Stomach smooth muscle (tissue), 2 donors: ENCODE results near the gene WIZ.

ENCODE experiments used
- H3K27ac ChIP-seq: one replicate; pipeline ENCODE4 v1.7.0; 2013; ENCODE audit warnings: mild to moderate bottlenecking, low read length, inconsistent platforms
- H3K27me3 ChIP-seq, 2 donors: one replicate each; pipeline ENCODE4 v1.7.0; 2013; ENCODE audit warnings: low read length in 2 of 2; ENCODE audit not compliant: insufficient read depth in 2 of 2, control insufficient read depth in 1 of 2
- H3K36me3 ChIP-seq, 2 donors: one replicate each; pipeline ENCODE4 v1.7.0; 2013; ENCODE audit warnings: low read length in 2 of 2; ENCODE audit not compliant: control insufficient read depth in 2 of 2, insufficient read depth in 2 of 2
- H3K4me1 ChIP-seq: one replicate; pipeline ENCODE4 v1.7.0; 2013; ENCODE audit warnings: low read length; ENCODE audit not compliant: control insufficient read depth, insufficient read depth
- H3K4me3 ChIP-seq, 2 donors: one replicate each; pipeline ENCODE4 v1.7.0; 2013; ENCODE audit warnings: low read length in 2 of 2
- H3K9ac ChIP-seq, 2 donors: one replicate each; pipeline ENCODE4 v1.7.0; 2013; ENCODE audit warnings: low read length in 2 of 2, mild to moderate bottlenecking in 1 of 2
- H3K9me3 ChIP-seq, 2 donors: one replicate each; pipeline ENCODE4 v1.7.0; 2013; ENCODE audit warnings: low read length in 2 of 2; ENCODE audit not compliant: control insufficient read depth in 2 of 2
- donor health status: healthy.
- donor health status: Pancreatic carcinoma.

WIZ gene

DNA sequence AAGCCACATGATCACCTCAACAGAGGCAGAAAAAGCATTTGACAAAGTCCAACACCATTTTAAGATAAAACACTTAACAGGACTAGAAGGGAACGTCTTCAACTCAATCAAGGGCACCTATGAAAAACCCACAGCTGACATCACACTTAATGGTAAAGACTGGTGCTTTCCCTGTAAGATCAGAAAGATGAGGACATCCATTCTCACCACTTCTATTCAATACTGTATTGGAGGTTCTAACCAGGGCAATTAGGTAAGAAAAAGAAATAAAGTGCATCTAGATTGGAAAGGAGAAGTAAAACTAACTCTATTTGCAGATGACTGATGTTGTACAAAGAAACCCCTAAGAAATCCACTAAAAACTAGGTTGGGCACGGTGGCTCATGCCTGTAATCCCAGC is 58.9 kb downstream of the WIZ start:
- Histone ChIP-seq H3K27me3 (no peaks in the 10 kb centered on the region), H3K36me3 (peaks cover 11 to 12% of the 10 kb centered on the region in 2 donors), H3K4me3 (no peak overlapping the region), H3K9me3 (no peaks in the 10 kb centered on the region), H3K4me1 (peaks cover 6% of the 10 kb centered on the region), H3K9ac (no peak overlapping the region), H3K27ac (no peak overlapping the region)

- H3K4me1 ChIP-seq = peaks cover 21% of the 10 kb centered on the region
- H3K9me3 ChIP-seq = no peaks in the 10 kb centered on the region
- H3K9ac ChIP-seq = no peak overlapping the region
- H3K27ac ChIP-seq = no peak overlapping the region
- no peaks in the 10 kb centered on the region for H3K27me3 ChIP-seq
- no peak overlapping the region for H3K4me3 ChIP-seq
- peaks cover 0 to 6% of the 10 kb centered on the region in 2 donors for H3K36me3 ChIP-seq
These were observed 67.9 kb downstream of the WIZ start for GRCh38 chr19:15381864-15382263.

GRCh38 chr19:15381429-15381828 is 68.3 kb downstream of the WIZ start:
- Histone ChIP-seq H3K4me3 (no peak overlapping the region), H3K27ac (no peak overlapping the region), H3K36me3 (peaks cover 0 to 5% of the 10 kb centered on the region in 2 donors), H3K9ac (no peak overlapping the region), H3K27me3 (no peaks in the 10 kb centered on the region), H3K9me3 (no peaks in the 10 kb centered on the region), H3K4me1 (peaks cover 24% of the 10 kb centered on the region)

GRCh38 chr19:15379999-15380647 is 69.6 kb downstream of the WIZ start:
- no peaks in the 10 kb centered on the region for H3K27me3 ChIP-seq
- H3K9ac ChIP-seq = peak overlapping the region; percentile 62 to 66
- H3K36me3 ChIP-seq = peaks cover 0 to 3% of the 10 kb centered on the region in 2 donors
- peaks cover 27% of the 10 kb centered on the region for H3K4me1 ChIP-seq
- H3K4me3 ChIP-seq = peak overlapping the region; percentile 71 to 99
- peak overlapping the region; percentile 96 for H3K27ac ChIP-seq
- H3K9me3 ChIP-seq = no peaks in the 10 kb centered on the region

DNA sequence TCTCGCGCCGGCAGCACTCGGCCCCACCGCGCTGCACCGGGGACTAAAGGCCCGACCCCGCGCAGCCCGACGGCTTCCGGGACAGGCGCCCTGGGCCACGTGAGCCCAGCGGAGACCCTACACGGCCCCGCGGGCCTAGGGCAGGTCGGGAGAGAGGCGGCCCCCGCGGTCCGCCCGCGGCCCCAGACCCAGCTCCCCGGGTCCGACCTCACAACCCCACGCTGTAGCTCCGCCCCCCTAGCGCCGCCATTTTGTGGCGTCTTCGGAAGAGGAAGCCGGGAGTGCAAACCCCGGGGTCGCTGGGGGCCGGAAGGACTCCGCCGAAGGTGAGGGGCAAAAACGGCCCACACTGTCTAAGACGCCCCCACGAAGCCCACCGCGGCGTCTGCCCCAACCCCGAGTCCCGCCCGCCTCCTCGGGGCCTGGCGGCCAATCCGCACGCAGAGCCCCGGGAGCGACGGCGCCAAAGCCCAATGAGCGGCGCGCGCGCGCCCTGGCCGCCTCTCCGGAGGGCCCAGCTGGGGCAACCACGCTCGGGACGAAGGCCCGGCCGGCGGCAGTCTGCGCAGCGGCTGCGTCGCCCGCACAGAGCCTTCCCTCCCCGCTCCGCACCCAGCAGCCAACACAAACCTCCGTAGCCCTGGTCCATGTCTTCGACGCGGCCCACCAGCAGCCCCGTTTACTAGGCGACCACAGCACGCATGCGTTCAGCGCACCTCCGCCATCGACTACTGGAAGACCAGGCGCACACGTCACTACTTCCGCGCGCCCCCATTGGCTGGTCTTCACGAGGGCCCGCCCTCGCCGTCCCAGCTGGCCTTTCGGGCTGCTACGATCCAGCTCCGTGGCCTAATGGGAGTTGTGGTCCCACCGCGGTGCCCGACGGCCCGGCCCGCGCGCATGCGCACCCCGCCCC is 70.4 kb downstream of the WIZ start, which contains the start of gene AKAP8:
AKAP8 (minus strand) TSS at position 705 of the 916 bp plus-strand sequence; CDS start at position 649, 56 bp downstream.
- Histone ChIP-seq H3K36me3 (peaks cover 0 to 3% of the 10 kb centered on the region in 2 donors), H3K27ac (peak within 1 kb of the TSS; percentile 96), H3K27me3 (no peaks in the 10 kb centered on the region), H3K9ac (peak within 1 kb of the TSS; percentile 96 to 98), H3K9me3 (no peaks in the 10 kb centered on the region), H3K4me1 (peaks cover 35% of the 10 kb centered on the region), H3K4me3 (peak within 1 kb of the TSS; percentile 99)

GRCh38 chr19:15378534-15379082 is 71.1 kb downstream of the WIZ start:
- Histone ChIP-seq H3K27ac (peak overlapping the region; percentile 96), H3K4me3 (peak overlapping the region; percentile 99), H3K27me3 (no peaks in the 10 kb centered on the region), H3K4me1 (peaks cover 42% of the 10 kb centered on the region), H3K9me3 (no peaks in the 10 kb centered on the region), H3K36me3 (peaks cover 0 to 5% of the 10 kb centered on the region in 2 donors), H3K9ac (peak overlapping the region; percentile 96 to 98)

- Histone ChIP-seq H3K27ac (no peak overlapping the region), H3K4me1 (peaks cover 43% of the 10 kb centered on the region)
These were observed 74.8 kb downstream of the WIZ start for GRCh38 chr19:15374796-15375440.

GRCh38 chr19:15374105-15374651 is 75.6 kb downstream of the WIZ start:
- Histone ChIP-seq H3K9ac (no peak overlapping the region), H3K36me3 (peaks cover 32 to 35% of the 10 kb centered on the region in 2 donors), H3K27ac (no peak overlapping the region), H3K27me3 (no peaks in the 10 kb centered on the region), H3K9me3 (no peaks in the 10 kb centered on the region), H3K4me1 (peaks cover 43% of the 10 kb centered on the region), H3K4me3 (no peak overlapping the region)

More at GRCh38 chr19:15374796-15375440, 74.8 kb downstream of the WIZ start:
- no peaks in the 10 kb centered on the region for H3K27me3 ChIP-seq
- H3K9ac ChIP-seq = no peak overlapping the region
- H3K9me3 ChIP-seq = no peaks in the 10 kb centered on the region
- H3K36me3 ChIP-seq = peaks cover 25 to 30% of the 10 kb centered on the region in 2 donors
- H3K4me3 ChIP-seq = no peak overlapping the region

DNA sequence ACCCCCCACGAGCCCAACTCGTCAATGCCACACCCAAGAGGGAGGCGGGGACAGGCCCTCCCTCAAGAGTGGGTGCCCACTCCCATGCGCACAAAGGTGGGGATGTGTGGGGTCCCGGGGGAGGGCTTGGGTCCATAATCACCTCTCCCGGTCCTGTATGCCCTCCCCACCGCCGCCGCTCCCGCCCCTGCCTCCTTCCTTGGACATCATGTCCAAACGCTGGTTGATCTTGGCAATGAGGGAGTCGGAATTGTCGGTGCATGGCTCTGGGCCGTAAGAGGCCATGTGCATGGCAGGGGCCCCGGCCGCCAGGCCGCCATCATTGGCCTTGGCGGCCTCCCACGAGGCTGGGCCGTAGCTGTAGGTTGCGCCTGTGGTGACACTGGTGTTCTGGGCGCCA is 76.1 kb downstream of the WIZ start:
- Histone ChIP-seq H3K4me3 (no peak overlapping the region), H3K9ac (no peak overlapping the region), H3K27ac (no peak overlapping the region), H3K4me1 (peaks cover 43% of the 10 kb centered on the region), H3K36me3 (peaks cover 37 to 40% of the 10 kb centered on the region in 2 donors), H3K27me3 (no peaks in the 10 kb centered on the region), H3K9me3 (no peaks in the 10 kb centered on the region)

- peaks cover 38% of the 10 kb centered on the region for H3K4me1 ChIP-seq
- H3K27ac ChIP-seq = no peak overlapping the region
- no peak overlapping the region for H3K9ac ChIP-seq
- H3K4me3 ChIP-seq = no peak overlapping the region
- no peaks in the 10 kb centered on the region for H3K9me3 ChIP-seq
- H3K27me3 ChIP-seq = no peaks in the 10 kb centered on the region
- peaks cover 45 to 46% of the 10 kb centered on the region in 2 donors for H3K36me3 ChIP-seq
These were observed 76.9 kb downstream of the WIZ start for GRCh38 chr19:15372891-15373301.
